Uterus (tissue), 4 donors: ENCODE data around the gene EHMT1. TPM values are rescaled to one million over a fixed set of nuclear protein-coding genes. Genes with fewer than 3 reads are reported as not detected.
A peak's percentile ranks its signal among the peaks of the same experiment; 100 is the strongest.

Source experiments
- DNase-seq, 2 donors: peaks; one replicate each; pipeline ENCODE4 v3.0.0-alpha.2; 2019 to 2020
- H3K27ac ChIP-seq, 2 donors: fragments of 200-600 bp; sonication (generic); 1 replicate in 1 of 2; 2 replicates in 1 of 2; pipeline ENCODE4 v1.5.1; 2016 to 2018
- H3K27me3 ChIP-seq, 2 donors: fragments of 200-600 bp; sonication (generic); one replicate each; pipeline ENCODE4 v1.5.1; 2018 to 2019; ENCODE audit warnings: control low read depth in 1 of 2
- H3K36me3 ChIP-seq, 2 donors: fragments of 200-600 bp; sonication (generic); one replicate each; pipeline ENCODE4 v1.5.1; 2019; ENCODE audit warnings: control low read depth in 1 of 2
- H3K4me1 ChIP-seq, 2 donors: fragments of 200-600 bp; sonication (generic); one replicate each; pipeline ENCODE4 v1.5.1; 2018 to 2019; ENCODE audit warnings: control low read depth in 1 of 2
- H3K4me3 ChIP-seq, 2 donors: fragments of 200-600 bp; sonication (generic); 1 replicate in 1 of 2; 2 replicates in 1 of 2; pipeline ENCODE4 v1.5.1; 2018 to 2019; ENCODE audit warnings: mild to moderate bottlenecking in 1 of 2
- H3K9me3 ChIP-seq, 2 donors: fragments of 200-600 bp; sonication (generic); one replicate each; pipeline ENCODE4 v1.5.1; 2019; ENCODE audit warnings: control low read depth in 1 of 2
- CTCF ChIP-seq, 4 experiments: fragments of 200-600 bp in 2 of 4; fragments of 450-650 bp in 2 of 4; sonication (generic) in 2 of 4; IDR thresholded peaks; one replicate each; pipeline ENCODE4 v1.5.1; 2016 to 2019; ENCODE audit warnings: antibody characterized with exemption in 4 of 4, mild to moderate bottlenecking in 2 of 4, moderate library complexity in 1 of 4
- POLR2A ChIP-seq, 2 donors: fragments of 450-650 bp; IDR thresholded peaks; one replicate each; pipeline ENCODE4 v1.6.1; 2016; ENCODE audit warnings: antibody characterized with exemption in 2 of 2, mild to moderate bottlenecking in 1 of 2, moderate library complexity in 1 of 2
- intact Hi-C: fragments of 100-400 bp; cut with DNase I; formaldehyde crosslinking; loops from one replicate; pipeline ENCODE4 v1.15.1; 2023; ENCODE audit warnings: low total_unique reads
- total RNA-seq, 4 donors: library from RNA; depleted of rRNA in 3 of 4; stranded (reverse); fragments of >200 nt in 3 of 4; gene quantifications; one replicate each; pipeline versions ENCODE4 v1.1.0 to v1.2.4, GENCODE V29; 2014 to 2023
- donor health status: DM: yes; HTN: yes; CAD: no.

EHMT1 gene
- total RNA-seq, 4 donors from 2014 or later: 32.6 to 109 (median 74.9) TPM

GRCh38 chr9:137672907-137673791, 54.3 kb downstream of the EHMT1 start:
- Histone ChIP-seq H3K36me3 (no peaks in the 10 kb centered on the region), H3K4me1 (peaks cover 6 to 12% of the 10 kb centered on the region in 2 donors), H3K4me3 (no peak overlapping the region), H3K27me3 (no peaks in the 10 kb centered on the region), H3K9me3 (no peaks in the 10 kb centered on the region), H3K27ac (no peak overlapping the region)
- DNase-seq: peak in 1 of 2 donors; percentile 52
- TF ChIP-seq CTCF (IDR thresholded peaks at IDR 0.05) (peak; percentile 73 to 83 (median 79)), POLR2A (IDR thresholded peaks at IDR 0.05) (no peak)
- intact Hi-C loops: no loop called here

- Histone ChIP-seq H3K4me3 (peak overlapping the region in 1 of 2 donors; percentile 6), H3K27me3 (no peaks in the 10 kb centered on the region), H3K9me3 (no peaks in the 10 kb centered on the region), H3K4me1 (peaks cover 6 to 12% of the 10 kb centered on the region in 2 donors), H3K27ac (no peak overlapping the region), H3K36me3 (no peaks in the 10 kb centered on the region)
- TF ChIP-seq POLR2A (IDR thresholded peaks at IDR 0.05) (no peak), CTCF (IDR thresholded peaks at IDR 0.05) (no peak)
- DNase-seq: no peak
- intact Hi-C loops: no loop called here
Measured at GRCh38 chr9:137673886-137674285, 55.1 kb downstream of the EHMT1 start.

GRCh38 chr9:137674307-137674975, 55.6 kb downstream of the EHMT1 start:
- intact Hi-C loops: no loop called here
- no peak for DNase-seq
- Histone ChIP-seq H3K9me3 (no peaks in the 10 kb centered on the region), H3K36me3 (no peaks in the 10 kb centered on the region), H3K4me1 (peaks cover 6 to 12% of the 10 kb centered on the region in 2 donors), H3K27me3 (no peaks in the 10 kb centered on the region), H3K4me3 (peak overlapping the region in 1 of 2 donors; percentile 6), H3K27ac (no peak overlapping the region)
- TF ChIP-seq CTCF (IDR thresholded peaks at IDR 0.05): no peak
- TF ChIP-seq POLR2A (IDR thresholded peaks at IDR 0.05): no peak

DNA sequence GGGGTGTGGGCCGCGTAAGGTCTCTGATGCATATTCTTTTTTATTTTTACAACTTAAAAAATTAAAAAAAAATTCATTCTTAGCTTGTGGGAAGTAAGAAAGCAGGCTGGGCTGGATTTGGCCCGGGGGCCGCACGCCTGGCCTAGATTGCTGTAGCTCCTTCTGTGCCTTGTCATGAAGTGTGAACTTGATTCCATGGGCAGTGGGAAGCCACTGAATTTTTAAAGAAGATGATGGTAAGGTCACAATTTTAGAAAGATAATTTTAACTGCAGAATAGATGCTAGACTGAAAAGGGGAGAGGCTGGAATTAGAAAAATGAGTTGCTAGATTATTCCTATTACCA, 56.1 kb downstream of the EHMT1 start:
- no peak overlapping the region for H3K27ac ChIP-seq
- peaks cover 6 to 12% of the 10 kb centered on the region in 2 donors for H3K4me1 ChIP-seq
- H3K4me3 ChIP-seq: no peak overlapping the region
- TF ChIP-seq POLR2A (IDR thresholded peaks at IDR 0.05) (no peak), CTCF (IDR thresholded peaks at IDR 0.05) (no peak)
- H3K36me3 ChIP-seq: no peaks in the 10 kb centered on the region
- no peaks in the 10 kb centered on the region for H3K27me3 ChIP-seq
- H3K9me3 ChIP-seq: no peaks in the 10 kb centered on the region
- no peak for DNase-seq
- intact Hi-C loops: no loop called here

DNA sequence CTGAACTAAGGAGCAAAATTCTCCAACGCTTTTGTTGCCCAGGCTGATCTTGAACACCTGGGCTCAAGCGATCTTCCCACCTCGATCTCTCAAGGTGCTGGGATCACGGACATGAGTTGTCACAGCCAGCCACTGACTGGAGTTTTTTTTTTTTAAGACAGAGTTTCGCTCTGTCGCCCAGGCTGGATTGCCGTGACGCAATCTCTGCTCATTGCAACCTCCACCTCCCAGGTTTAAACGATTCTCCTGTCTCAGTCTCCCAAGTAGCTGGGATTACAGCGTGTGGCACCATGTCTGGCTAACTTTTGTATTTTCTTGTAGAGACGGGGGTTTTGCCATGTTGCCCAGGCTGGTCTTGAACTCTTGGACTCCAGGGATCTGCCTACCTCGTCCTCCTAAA, 58.2 kb downstream of the EHMT1 start:
- H3K27ac ChIP-seq: no peak overlapping the region
- no peaks in the 10 kb centered on the region for H3K27me3 ChIP-seq
- intact Hi-C loops: no loop called here
- H3K9me3 ChIP-seq: no peaks in the 10 kb centered on the region
- H3K4me1 ChIP-seq: peaks cover 0 to 12% of the 10 kb centered on the region in 2 donors
- H3K4me3 ChIP-seq: no peak overlapping the region
- no peak for DNase-seq
- TF ChIP-seq CTCF (IDR thresholded peaks at IDR 0.05) (no peak), POLR2A (IDR thresholded peaks at IDR 0.05) (no peak)
- H3K36me3 ChIP-seq: no peaks in the 10 kb centered on the region
